Measurements from ENCODE around the gene RPS6KA1.

Gene RPS6KA1

DNA sequence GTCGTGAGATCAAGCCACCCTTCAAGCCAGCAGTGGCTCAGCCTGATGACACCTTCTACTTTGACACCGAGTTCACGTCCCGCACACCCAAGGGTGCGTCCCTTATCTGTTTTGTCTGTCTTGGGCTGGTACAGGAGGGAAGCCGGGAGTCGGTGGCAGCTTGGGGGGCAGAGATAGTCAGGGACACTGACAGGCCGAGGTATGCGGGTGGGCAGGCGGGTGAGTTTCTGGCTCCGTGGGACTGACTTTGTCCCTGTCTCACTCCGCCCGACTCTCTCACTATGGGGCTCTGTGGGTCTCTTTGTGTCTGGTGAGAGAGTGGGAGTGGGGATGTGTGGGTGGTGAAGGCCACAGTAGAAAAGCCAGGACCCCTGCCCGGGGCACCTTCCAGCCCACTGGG, 27.4 kb downstream of the RPS6KA1 start:
- TF ChIP-seq, protein P1, sequence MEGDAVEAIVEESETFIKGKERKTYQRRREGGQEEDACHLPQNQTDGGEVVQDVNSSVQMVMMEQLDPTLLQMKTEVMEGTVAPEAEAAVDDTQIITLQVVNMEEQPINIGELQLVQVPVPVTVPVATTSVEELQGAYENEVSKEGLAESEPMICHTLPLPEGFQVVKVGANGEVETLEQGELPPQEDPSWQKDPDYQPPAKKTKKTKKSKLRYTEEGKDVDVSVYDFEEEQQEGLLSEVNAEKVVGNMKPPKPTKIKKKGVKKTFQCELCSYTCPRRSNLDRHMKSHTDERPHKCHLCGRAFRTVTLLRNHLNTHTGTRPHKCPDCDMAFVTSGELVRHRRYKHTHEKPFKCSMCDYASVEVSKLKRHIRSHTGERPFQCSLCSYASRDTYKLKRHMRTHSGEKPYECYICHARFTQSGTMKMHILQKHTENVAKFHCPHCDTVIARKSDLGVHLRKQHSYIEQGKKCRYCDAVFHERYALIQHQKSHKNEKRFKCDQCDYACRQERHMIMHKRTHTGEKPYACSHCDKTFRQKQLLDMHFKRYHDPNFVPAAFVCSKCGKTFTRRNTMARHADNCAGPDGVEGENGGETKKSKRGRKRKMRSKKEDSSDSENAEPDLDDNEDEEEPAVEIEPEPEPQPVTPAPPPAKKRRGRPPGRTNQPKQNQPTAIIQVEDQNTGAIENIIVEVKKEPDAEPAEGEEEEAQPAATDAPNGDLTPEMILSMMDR (conservative IDR thresholded peaks at IDR 0.05; ENCODE audit: control insufficient read depth, insufficient read depth, low read depth, low read length): no peak
- no peak for DNase-seq (ENCODE audit: low read depth)
- no peak overlapping the region for H3K4me3 ChIP-seq (ENCODE audit: control insufficient read depth, low read depth, low read length)

DNA sequence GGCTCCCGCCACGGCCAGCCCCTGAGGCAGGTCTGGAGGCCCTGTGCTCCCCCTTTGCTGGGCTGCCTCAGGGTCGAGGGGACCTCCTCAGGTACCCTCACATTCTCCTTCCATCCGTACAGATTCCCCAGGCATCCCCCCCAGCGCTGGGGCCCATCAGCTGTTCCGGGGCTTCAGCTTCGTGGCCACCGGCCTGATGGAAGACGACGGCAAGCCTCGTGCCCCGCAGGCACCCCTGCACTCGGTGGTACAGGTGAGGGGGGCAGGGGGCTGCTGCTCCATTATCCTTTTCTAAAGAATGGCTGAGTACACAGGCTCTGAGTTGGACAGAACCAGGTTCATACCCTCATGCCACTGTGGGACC, 29.1 kb downstream of the RPS6KA1 start:
- TF ChIP-seq, protein P1 (conservative IDR thresholded peaks at IDR 0.05; ENCODE audit: control insufficient read depth, insufficient read depth, low read depth, low read length): no peak
- DNase-seq (ENCODE audit: low read depth): no peak
- H3K4me3 ChIP-seq (ENCODE audit: control insufficient read depth, low read depth, low read length): no peak overlapping the region

DNA sequence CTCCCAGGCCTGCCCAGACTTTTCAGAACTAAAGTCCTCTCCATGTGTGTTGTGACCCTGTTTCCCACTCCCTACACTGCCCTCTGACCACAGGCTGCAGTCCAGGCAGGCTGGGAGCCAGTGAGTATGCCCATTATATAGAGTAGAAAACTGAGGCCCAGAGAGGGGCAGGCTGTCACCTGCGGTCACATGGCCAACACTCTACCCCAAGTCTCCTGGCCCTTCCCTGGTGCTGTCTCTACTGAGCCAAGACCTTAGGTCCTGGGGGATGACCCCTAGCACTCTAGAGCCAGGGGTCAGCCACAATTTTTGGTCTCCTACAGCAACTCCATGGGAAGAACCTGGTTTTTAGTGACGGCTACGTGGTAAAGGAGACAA, 30.8 kb downstream of the RPS6KA1 start:
- no peak for DNase-seq (ENCODE audit: low read depth)
- TF ChIP-seq, protein P1 (conservative IDR thresholded peaks at IDR 0.05; ENCODE audit: control insufficient read depth, insufficient read depth, low read depth, low read length): no peak
- H3K4me3 ChIP-seq (ENCODE audit: control insufficient read depth, low read depth, low read length): no peak overlapping the region

DNA sequence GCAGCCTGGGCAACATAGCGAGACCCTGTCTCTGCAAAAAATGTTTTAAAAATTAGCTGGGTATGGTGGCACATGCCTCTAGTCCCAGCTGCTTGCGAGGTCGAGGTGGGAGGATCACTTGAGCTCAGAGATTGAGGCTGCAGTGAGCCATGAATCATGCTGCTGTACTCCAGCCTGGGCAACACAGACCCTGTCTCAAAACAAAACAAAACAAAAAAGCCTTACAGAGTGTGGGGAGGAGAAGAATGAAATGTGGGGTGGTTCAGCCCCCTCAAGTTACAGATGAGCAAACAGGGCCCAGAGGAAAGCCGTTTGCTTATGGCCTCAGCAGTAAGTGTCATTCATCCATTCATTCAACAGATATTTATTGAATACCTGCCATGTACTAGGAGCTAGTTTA, 40.7 kb downstream of the RPS6KA1 start:
- no peak overlapping the region for H3K4me3 ChIP-seq (ENCODE audit: control insufficient read depth, low read depth, low read length)
- TF ChIP-seq, protein P1 (conservative IDR thresholded peaks at IDR 0.05; ENCODE audit: control insufficient read depth, insufficient read depth, low read depth, low read length): no peak
- peak; percentile 30 for DNase-seq (ENCODE audit: low read depth)

DNA sequence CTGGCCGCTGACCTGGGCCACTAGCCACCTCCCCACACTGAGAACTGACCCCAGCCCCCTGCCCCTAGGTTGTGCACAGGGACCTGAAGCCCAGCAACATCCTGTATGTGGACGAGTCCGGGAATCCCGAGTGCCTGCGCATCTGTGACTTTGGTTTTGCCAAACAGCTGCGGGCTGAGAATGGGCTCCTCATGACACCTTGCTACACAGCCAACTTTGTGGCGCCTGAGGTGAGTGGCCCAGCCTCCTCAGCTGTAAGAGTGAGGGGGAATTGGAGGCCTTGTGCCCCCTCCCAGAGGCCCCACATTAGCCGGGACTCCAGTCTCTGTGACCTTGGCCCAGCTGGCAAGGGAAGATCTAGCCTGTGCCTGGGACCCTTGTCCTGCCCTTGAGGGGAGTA, 41.8 kb downstream of the RPS6KA1 start:
- H3K4me3 ChIP-seq (ENCODE audit: control insufficient read depth, low read depth, low read length): no peak overlapping the region
- no peak for DNase-seq (ENCODE audit: low read depth)
- TF ChIP-seq, protein P1 (conservative IDR thresholded peaks at IDR 0.05; ENCODE audit: control insufficient read depth, insufficient read depth, low read depth, low read length): no peak

DNA sequence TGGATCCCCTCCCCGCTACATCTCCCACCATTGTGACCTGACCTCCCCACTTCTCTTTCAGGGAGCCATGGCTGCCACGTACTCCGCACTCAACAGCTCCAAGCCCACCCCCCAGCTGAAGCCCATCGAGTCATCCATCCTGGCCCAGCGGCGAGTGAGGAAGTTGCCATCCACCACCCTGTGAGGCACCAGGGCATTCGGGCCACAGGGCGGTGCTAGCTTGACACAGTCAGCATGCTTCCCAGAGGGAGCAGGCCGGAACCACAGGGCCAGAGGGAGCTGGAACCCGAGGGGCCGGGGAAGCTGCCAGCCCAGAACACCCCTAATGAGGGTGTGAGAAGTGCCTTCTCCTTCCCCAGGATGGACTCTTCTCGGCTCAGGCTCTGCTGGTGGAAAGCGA, 44.5 kb downstream of the RPS6KA1 start:
- H3K4me3 ChIP-seq (ENCODE audit: control insufficient read depth, low read depth, low read length): no peak overlapping the region
- DNase-seq (ENCODE audit: low read depth): no peak
- TF ChIP-seq, protein P1 (conservative IDR thresholded peaks at IDR 0.05; ENCODE audit: control insufficient read depth, insufficient read depth, low read depth, low read length): no peak

DNA sequence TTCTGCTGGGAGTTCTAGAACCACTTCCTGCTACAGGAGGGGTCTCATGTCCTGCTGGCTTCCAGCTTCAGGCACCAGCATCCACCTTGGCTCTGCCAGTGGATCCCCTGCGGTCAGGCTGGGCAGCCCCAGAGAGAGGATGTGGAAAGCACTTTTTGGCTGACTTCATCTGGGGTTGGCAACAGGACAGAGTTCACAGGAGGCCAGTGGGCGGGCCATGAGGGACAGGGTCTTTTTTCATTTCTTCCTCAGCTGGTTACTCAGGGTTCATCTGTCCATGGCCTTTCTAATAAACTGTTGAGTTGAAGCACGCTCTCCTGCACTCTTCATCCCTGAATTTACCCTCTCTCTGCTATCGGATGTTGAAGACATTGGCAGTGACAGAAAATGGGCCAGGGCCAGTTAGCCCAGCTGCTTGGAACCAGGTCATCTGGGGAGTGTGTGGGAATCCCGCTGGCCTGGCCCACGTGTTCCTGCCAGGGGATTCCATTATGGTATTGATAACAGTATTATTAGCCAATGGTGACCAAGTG, 45.2 kb downstream of the RPS6KA1 start:
- H3K4me3 ChIP-seq (ENCODE audit: control insufficient read depth, low read depth, low read length): no peak overlapping the region
- peak; percentile 80 for DNase-seq (ENCODE audit: low read depth)
- TF ChIP-seq, protein P1 (conservative IDR thresholded peaks at IDR 0.05; ENCODE audit: control insufficient read depth, insufficient read depth, low read depth, low read length): no peak

All from fibroblast of mammary gland (primary cell).